ENCODE measurements around the gene FIGNL1.

FIGNL1 gene

DNA sequence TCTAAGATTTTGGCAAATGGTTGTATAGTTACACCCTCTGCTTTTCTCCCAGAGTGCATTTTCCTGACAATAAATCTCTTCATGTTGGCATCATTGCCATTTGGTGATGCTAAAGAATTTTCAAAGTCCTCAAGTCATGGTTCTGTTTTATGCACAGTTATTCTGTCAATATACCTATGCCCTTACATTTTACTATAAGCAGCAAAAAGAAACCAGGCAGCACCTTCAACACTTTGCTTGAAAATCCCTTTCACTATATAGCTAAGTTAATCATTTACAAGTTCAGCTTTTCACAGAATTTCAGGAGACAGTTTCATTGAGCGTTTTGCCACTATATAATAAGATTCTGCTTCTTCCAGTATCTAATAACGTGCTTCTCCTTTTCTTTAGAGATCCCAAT is 22.6 kb downstream of the FIGNL1 start:
- DNase-seq (ENCODE audit: low spot score), result no peak

- no peak for DNase-seq (ENCODE audit: low spot score)
Measured at GRCh38 chr7:50426280-50427045, 23.7 kb downstream of the FIGNL1 start.

DNA sequence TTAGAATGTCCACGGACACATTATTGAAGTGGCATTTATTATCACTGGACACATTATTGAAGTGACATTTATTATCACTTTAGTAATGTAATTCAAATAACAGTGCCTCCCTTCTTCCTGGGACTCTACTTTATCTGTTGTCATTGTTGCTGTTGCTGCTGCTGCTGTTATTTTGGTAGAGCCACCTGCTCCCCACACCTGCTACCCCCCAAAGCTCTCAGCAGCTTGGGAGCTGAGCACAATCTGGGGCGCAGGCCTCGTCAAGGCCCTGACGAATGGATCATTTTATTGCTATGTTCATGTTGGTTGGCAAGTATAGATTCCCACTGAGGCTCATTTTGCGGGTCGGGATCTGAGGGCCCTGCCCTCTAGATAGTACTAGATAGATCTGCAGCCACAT is 24.8 kb downstream of the FIGNL1 start:
- DNase-seq (ENCODE audit: low spot score), result no peak

GRCh38 chr7:50423860-50424259 is 26.3 kb downstream of the FIGNL1 start:
- no peak for DNase-seq (ENCODE audit: low spot score)

GRCh38 chr7:50422858-50423257 is 27.3 kb downstream of the FIGNL1 start:
- DNase-seq (ENCODE audit: low spot score), result no peak

DNA sequence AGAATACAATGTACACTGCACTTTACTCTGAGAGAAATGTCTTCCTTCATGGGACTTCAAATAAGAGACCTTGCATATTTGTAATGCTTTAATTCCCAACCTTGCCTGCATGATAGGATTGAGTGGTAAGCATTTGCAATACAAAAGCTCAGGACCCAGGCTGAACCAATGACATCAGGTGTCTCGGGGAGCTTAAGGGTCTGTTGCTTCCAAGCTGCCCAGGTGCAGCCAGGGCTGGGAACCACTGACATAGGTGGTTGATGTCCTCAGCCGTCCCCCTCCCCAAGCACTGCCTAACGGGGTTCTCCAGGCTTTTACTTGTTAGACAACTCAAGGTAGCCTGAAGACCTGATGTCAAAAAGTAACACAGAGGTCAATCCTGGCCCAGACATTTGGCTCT is 29.1 kb downstream of the FIGNL1 start:
- no peak for DNase-seq (ENCODE audit: low spot score)

DNA sequence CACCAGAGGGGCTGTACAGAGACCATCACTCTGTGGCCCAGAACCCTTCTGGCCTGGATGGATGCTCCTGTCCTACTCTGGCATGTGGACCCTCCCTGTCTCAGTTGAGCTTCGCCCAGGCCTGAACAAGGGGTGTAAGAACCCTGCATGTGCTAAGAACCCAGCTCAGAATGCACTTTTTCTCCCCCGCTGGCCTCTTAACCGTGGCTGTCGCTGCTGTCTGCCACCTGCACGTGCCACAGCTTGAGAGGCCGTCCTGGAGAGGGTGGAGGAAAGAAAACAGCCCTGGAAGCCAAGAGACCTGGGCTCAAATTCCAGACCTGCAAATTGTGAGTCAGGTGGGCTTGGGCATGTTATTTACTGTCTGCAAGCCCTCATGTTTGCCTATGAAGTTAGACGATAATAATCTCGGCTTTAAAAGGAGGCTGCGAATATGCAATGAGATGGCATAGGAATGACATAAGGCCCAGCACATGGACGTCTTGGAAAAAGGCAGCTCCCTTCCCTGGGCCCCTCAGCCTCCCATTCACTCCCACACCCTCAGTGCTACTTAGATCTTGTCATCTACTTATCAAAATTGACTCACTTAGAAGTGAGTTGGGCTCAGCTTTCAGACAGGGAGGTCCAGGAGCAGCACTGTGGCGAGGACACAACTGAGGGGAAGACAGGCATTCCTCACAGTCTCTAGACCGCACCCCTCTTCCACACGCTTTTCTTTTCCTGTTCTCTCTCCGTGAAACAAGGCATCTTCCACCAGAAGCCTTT is 31.4 kb downstream of the FIGNL1 start:
- no peak for DNase-seq (ENCODE audit: low spot score)

- DNase-seq (ENCODE audit: low spot score), result peak; percentile 75
Measured at GRCh38 chr7:50418086-50418515, 32.0 kb downstream of the FIGNL1 start.

DNA sequence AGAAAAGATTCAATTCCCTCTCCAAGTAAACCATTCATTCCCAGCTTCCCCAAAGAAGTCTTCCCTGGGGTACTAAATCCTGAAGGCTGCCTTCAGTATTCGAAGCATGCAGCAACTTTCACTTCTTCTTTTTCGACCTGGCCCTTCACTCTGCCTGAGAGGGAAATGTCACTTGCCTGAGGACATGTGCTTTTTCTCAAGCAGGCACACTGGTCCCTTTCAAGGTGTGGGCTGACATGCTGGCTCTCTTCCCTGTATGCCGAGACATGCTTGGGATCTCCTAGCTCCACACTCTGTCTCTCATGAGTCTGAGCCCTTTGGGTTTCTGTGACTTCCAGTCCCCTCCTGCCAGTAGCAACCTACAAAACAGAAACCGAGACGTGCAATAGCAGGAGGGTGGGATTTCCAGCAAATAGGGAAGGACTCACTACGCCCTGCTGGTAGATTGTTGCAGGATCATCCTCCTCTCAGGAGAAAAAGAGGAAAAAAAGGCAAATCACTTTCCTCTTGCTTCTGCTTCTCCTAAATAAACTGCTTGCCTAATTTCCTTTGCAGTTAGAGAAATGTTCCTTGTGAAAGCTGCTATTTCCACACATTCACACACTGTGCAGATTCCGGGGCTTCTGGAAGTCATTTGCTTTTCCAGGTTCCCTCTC is 33.5 kb downstream of the FIGNL1 start:
- no peak for DNase-seq (ENCODE audit: low spot score)

DNA sequence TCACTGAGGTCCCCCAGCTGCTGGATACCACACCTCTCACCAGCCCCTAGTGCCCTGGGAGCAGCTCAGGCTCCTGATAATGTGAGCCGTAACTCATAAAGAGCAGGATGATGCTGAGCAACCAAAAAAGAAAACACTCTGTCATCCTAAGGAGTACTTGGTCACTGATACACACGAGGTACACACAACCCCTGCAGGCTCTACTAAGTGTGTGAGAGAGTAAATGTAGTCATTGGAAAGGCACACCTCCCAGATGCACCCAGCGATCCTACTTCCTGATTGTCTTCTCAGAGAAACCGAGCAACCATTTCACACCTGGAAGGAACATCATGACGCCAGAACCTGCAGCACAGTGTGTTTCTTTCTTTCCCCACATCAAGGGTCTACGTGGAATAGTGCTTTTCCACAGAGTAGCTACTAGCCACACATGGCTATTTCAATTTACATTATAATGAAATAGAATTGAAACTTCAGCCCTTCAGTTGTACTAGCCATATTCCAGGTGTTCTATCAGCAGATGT is 34.2 kb downstream of the FIGNL1 start:
- no peak for DNase-seq (ENCODE audit: low spot score)

DNA sequence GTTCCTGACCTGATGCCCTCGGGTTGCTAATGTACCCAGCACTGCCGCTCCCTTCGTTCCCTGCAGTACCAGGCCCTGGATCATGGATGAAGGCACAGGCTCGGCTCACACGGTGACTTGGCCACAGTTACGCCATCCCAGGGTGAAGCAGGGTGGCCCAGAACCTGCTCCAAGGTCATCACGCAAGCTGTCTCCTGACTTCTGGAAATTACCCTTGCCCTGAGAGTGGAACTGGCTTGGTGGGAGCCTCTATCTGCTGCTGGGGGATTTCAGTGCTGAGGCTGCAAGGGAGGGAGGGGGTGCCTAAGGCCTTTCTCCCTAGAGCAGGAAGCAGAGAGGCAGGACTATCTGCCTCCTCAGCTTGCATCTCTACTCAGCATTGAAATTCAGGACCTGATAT is 36.6 kb downstream of the FIGNL1 start:
- no peak for DNase-seq (ENCODE audit: low spot score)

DNA sequence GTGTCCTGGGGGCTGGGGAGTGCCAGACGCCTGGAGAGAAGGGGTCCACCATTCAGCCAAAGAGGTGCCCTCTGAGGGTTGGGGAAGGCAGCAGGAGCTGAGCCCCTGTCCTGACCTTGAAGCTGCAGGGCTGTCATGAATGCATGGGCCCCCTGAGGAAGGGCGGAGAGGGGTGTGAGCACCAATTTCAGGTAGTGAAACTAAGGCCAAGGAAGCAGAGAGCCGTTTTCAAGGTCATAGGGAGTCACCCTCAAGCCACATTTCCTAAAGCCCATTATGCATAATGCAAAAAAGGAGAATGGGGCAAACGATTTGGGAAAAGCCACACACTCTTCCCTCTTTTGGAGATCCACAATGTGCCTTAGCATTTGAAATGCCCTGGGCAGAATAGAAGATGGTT is 37.2 kb downstream of the FIGNL1 start:
- DNase-seq (ENCODE audit: low spot score), result no peak

GRCh38 chr7:50411332-50411731 is 38.8 kb downstream of the FIGNL1 start:
- no peak for DNase-seq (ENCODE audit: low spot score)

- no peak for DNase-seq (ENCODE audit: low spot score)
Measured at GRCh38 chr7:50409856-50410745, 40.0 kb downstream of the FIGNL1 start.

- no peak for DNase-seq (ENCODE audit: low spot score)
Measured at GRCh38 chr7:50406935-50407334, 43.2 kb downstream of the FIGNL1 start.

GRCh38 chr7:50405221-50405620 is 44.9 kb downstream of the FIGNL1 start:
- no peak for DNase-seq (ENCODE audit: low spot score)

- DNase-seq (ENCODE audit: low spot score), result no peak
Measured at GRCh38 chr7:50404392-50404791, 45.8 kb downstream of the FIGNL1 start.

- DNase-seq (ENCODE audit: low spot score), result no peak
Measured at GRCh38 chr7:50400114-50400513, 50.0 kb downstream of the FIGNL1 start.

DNA sequence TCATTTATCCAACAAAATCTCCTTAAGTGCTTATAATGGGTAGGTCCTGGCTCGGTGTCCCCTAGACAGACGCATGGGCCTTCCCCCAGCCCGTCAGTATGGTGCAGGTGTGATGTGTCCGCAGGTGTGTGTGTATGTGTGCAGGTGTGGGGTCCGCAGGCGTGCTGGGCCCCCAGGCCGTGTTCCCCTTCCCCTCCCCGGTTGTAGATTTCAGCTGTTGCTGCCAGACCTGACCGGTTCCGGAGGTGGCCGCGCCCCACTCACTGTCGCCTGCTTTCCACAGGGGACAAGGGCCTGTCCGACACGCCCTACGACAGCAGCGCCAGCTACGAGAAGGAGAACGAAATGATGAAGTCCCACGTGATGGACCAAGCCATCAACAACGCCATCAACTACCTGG is 50.5 kb downstream of the FIGNL1 start:
- DNase-seq (ENCODE audit: low spot score), result no peak

- DNase-seq (ENCODE audit: low spot score), result no peak
Measured at GRCh38 chr7:50399206-50399605, 50.9 kb downstream of the FIGNL1 start.

- no peak for DNase-seq (ENCODE audit: low spot score)
Measured at GRCh38 chr7:50397971-50398324, 52.2 kb downstream of the FIGNL1 start.

All from kidney capillary endothelial cell (primary cell).